Dedifferentiated amniotic fluid mesenchymal stem cell (primary cell): ENCODE data around the gene PRDM1.

Experiments
- DNase-seq: peaks from one replicate; pipeline ENCODE4 v3.0.0-alpha.2; 2016; ENCODE audit errors: extremely low spot score

PRDM1 gene

DNA sequence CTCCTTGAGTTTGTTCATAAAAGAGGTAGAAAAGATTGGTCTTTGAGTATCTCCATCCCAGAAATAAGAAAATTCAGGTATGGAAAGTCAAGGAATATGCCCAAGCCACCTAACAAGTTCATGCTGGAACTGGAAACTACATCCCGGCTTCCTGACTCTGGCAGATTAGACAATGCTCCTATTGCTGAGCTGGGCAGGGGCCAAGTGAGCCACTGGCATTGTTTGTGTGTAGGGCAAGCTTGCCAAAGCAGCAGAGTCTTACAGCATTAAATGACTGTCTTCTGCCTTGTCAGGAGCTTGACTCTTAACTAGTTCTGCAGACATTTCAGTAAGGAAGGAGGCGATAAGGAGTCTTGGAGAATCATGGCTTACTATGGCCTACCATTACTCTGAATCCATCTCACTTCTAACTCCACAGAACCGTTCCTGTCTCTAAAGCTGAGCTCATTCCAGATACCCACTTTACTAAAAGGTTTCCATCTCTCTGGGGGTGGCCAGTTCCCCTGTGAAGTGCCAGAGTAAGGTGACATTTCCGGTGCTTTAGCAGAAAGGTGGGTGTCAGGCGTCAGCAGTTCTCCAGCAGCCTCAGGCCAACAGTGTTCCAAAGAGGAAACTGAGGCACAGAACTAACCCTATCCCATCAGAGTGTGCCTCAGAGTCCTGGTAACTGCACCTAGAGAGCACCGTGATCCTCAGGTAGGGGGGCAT, 30.1 kb downstream of the PRDM1 start:
- no peak for DNase-seq

DNA sequence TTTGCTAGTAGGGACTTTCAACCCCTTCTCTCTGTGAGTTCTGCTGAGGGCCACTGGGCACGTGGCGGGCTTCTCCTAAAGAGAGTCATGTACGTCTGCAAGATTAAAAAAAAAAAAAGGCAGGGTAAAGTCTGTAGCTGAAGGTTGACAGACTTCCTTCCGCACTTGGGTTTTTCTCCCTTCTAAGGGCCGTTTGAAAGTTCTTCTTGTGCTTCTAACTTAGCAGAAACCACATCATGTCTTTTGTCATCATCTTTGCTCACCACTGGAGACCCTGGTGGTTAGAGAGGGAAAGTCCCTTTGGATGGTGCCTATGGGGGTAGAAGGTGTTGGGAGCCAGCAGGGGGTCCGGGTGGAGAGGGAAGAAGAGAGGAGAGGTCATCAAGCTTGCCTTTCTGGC, 31.4 kb downstream of the PRDM1 start:
- no peak for DNase-seq

DNA sequence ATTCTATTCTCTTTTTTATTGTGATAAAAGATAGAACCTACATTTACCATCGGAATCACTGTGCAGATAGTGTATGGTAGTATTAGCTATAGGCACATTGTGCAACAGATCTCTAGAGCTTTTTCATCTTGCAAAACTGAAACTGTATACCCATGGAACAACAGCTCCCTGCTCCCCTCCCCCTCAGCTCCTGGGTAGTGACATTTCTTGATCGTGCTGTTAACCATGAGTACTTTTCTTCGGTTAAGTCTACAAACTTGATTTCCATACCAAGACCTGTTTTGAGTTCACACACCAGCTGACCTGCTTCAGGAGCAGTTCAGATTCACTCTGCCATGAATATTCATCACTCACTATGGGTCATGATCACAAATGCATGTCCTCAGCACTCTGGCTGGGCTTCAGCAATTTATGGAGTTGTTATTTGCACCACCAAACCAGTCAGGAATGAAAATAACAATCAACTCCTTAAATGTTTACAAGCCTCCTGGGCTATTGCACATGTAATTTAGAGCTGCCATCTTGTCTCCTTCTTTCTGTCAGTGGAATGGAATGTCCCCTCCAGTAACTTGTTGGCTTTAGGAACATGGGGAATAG, 32.8 kb downstream of the PRDM1 start:
- DNase-seq = no peak

DNA sequence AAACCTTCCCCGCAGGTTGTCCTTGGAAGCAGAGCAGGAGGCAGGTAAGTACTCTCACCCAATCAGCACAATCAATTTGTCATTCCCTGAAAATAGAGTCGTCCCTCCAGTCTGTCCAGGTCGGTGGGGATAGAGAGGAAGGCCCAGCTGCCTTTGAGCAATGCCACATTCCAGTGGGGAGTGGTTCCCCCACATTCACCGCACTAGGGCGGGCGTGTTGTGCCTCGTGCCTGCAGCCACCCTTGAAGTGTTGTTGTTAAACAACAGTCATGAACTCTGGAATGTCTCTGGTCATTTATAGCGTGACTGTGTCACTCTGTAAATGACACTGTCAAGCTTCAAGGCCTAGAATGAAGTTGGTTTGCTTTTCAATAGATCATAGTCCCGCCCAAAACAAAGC, 33.4 kb downstream of the PRDM1 start:
- no peak for DNase-seq

DNA sequence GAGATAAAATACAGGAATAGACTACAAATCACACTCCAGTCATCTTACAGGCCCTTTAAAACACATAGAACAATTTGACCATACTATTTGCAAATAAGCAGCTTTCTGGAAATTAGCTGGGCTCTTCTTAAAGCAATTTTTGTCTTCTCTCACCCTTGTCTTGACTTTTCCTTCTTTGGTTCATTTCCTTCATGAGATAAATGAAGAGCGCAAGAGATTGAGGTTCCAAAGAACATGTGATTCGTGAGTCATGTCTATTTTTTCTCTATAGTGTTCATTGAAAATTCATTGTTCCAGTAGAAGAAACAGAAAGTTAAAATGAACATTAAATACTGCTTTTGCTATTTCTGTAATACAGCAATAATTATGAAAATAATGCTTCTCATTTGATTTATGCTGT, 33.9 kb downstream of the PRDM1 start:
- DNase-seq = no peak

DNA sequence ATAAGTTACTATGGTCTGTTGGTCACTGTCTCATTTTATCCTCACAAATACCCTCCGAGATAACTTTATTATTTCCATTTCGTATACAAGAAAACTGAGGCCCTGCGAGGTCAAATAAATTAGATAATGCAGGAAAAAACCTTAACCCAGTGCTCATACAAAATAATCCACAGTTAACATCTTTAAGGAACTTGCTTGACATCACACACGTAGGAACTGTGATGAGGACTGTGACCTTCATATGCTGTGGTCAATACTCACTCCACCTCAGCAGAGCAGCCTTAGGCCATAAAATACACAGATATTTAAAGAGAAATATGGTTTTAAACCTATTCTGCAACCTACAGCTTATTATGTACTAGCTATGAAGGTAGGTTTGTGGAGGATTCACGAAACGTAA, 34.3 kb downstream of the PRDM1 start:
- DNase-seq = no peak

DNA sequence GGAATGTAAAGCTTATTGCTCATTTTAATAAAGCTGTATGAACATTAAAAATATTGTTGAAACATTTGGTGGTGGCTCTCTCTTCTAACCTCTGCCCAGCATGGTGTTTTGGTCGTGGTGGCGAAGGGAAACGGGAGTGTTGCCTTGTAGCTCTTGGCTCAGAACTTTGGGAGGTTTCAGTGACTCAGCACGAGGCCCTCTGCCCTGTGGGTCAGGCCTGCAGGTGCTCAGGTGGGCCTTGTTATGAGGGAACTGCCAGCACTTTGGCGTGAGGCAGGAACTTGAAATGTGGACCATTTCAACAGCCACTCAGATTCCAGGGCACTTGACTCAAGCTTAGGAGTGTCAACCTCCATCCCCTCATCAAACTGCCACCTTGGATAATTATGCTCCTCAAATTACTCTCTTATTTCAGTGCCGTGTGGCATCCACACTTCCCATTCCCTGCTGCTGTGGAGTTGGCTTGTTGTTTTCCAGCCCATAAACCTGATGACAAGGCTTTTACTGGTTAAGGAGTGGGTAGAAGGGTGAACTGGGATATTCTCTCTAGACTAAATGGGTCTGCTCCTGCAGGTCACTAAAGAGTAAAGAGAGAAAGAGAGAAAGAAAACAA, 36.3 kb downstream of the PRDM1 start:
- DNase-seq = no peak

DNA sequence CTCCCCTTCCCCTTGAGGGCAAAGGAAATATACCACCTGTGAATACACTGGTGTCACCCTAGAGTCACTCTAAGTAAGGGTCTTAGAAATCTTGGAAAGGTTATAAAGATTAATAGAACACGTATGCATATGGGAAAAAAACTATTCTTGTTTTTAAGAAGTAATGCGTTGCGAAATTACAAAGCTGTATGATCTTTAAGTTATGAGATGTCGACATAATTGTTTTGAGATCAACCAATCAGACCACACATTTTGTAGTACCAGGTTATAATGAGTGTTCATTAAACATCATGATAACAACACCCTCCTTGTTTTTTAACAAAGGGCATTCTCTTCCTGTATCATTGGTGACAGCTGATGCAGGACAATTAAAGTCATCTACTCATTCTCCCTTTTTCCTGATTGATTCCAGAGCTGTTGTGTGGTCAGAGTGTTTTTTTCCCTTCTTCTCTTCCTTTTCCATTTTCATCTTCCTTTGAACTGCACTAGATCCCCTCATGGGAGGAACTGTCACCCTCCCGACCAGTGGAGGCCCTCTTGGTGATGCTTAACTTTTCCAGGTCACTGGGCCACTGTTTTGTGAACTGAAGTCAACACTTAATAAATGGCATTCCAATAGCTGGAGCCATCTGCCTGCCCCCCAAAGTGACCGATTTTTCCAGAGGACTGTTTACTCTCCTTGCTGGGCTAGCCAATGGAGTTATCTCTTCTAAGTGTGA, 37.0 kb downstream of the PRDM1 start:
- no peak for DNase-seq

DNA sequence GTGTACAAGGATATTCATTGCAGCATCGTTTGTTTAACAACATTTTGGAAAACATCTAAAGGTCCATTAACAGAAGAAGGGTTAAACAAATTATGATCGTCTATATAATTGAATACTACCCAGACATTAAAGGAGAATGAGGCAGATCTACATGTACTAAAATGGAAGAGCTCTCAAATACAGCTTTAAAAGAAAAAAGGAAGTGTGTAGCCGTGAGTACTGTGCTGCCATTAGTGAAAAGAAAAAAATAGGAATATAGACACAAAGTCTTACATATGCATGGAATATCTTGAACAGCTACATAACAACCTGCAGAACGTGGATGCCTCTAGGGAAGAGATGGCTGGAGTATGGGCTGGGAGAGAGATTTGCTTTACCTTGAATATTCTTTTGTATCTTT, 37.9 kb downstream of the PRDM1 start:
- DNase-seq = no peak

DNA sequence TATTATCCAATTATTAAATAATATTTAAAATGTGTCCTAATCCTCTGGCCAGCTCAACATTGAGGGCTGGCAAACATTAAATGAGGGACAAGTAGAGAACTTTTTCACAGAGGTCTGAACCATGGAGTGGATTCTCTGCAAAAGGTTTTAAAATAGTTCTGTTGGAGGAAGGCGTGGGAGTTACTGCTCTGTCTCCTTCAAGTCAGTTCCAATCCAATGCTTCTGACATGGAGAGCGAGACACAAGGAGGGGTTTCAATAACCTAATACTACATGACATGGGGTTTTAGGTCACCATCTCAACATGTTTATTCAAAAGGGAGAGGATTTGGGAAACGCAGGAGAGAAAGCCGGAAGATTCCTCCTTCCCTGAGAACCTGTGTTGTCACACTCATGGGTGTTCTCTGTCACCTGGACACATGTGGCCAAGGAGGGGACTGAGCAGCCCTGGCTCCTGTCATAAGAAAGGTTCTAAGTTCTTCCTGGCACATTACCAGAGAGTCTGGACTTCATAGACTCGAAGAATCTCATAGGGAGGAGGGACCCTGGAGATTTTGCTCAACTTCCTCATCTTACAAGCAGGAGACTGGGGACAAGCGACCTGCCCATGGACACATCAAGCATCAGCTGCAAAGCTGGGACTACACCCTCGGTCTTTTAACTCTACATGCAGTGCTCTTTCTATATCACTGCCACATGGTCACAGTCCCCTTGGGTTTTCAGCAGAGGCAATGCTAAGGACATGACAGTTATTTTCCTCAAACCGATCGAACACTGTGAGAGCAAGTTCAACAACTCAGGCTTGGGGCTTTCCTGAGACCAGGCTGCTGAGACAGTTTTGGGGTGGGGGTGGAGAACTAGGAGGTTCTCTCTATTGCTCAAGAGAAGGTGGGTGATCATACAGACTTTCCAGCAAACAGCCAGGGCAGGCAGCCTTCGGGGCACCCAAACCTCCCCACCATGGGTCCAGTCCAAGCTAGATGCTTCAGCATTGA, 38.6 kb downstream of the PRDM1 start:
- DNase-seq = no peak

DNA sequence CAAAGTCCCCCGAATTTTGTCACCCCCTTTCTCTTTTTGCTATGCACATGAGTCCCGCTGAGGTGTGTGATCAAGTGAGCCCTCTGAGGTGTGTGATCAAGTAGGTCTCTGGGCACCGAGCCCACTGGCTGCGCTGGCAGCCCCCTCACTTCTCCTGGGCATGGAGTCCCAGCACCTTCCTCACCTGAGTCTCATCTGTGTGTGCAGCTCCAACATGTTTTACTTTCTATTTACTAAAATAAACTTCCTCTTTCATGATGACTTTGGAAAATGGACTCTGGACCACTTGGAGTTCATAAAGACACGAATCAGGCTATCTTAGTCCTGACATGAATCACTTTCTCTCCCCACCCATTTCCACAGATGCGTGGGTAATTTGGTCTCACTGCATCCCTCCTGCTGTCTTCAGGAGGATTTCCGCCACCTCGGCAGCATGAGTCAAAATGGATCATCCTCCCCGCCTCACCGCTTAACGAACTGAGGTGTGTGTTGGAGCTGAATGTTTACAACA, 39.8 kb downstream of the PRDM1 start:
- no peak for DNase-seq

DNA sequence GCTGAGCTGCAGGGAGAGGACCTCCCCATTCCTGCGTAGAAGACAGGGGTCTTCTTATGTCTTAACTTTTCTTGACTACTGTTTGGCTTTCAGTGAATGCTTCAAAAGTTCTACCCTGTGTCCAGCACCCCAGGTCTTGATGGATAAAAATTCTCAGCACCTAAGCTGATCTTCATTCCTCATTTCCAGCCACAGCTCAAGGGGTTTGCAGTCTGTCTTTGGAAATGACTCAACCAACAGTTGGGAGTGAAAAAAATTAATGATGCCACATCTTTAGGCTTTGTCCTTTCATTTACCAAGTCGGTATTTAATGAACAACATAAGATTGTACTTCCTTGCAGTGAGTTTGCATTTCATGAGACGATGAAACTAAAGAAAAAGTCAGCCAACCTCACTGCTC, 40.3 kb downstream of the PRDM1 start:
- no peak for DNase-seq

DNA sequence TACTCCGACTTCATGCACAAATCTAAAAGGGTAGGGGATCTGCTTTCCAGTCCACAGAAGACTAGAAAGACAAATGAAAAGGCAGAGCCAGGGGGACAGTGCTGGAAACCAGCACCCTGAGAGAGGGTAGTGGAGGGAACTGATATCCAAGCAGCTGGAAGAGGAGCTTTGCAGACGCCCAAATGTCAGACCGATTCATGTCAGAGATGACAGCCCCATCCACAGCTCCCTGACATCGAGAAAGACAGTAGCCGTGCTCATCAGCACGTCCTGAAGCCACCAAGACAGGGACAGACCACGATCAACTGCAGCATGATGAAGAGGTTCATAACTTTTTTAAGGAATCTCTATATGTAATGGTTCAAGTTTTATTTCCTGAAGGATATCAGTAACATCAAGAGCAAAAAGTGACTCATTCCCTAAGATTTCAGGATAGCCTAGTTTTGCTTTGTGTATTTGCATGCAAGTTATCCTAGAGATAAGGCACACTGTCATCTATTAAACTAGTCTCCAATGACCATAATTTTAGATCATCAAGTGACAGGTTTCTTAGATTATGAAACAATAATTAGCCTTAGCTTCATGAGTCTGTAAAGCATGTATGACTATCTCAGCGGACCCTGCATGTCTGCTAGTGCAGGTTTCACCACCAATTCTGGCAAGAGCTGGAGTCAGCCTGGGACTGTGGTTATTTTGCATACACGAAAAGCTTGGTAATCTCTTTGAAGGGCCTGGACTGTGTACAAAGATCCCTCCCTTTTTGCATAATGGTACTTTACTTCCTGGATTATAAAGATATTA, 43.0 kb downstream of the PRDM1 start:
- peak; percentile 88 for DNase-seq

DNA sequence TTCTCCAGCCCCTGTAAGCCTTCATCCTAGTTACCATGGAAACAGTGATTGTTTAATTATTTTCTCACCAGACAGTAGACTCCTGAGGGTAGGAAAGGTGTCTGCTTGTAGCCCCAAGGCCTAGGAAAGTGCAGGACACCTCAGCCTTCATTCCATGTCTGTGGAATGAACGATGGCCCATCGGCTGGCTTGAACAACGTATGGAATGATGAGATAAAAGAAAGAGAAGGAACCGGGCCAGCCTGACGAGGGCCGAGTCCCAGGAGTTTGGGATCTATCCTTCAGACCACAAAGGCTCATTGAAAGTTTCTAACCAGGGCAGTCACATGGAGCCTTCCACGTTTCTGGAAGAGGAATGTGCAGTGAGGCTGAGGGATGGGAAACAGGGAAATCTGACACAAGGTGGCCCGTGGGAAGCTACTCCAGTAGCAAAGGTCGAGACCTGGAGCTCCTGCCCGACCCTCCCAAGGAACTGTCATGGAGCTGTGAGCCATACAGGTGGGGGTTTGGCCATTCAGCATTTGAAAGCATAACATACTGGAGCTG, 46.1 kb downstream of the PRDM1 start:
- no peak for DNase-seq

DNA sequence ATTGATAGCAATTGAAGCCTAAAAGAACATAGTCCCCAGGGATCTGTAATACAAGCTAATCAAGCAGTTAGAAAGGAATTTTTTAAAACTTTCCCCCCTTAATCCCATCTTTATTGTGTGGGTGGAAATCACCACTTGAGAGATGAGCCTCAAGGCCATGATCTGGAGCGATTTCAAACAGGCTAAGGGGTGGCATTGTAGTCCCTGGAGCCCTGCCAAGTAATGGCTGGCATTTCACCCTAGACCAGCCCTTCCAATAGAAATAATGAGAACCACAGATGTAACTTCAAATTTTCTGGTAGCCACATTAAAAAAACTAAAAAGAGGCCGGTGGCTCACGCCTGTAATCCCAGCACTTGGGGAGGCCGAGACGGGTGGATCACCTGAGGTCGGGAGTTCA, 46.9 kb downstream of the PRDM1 start:
- no peak for DNase-seq

DNA sequence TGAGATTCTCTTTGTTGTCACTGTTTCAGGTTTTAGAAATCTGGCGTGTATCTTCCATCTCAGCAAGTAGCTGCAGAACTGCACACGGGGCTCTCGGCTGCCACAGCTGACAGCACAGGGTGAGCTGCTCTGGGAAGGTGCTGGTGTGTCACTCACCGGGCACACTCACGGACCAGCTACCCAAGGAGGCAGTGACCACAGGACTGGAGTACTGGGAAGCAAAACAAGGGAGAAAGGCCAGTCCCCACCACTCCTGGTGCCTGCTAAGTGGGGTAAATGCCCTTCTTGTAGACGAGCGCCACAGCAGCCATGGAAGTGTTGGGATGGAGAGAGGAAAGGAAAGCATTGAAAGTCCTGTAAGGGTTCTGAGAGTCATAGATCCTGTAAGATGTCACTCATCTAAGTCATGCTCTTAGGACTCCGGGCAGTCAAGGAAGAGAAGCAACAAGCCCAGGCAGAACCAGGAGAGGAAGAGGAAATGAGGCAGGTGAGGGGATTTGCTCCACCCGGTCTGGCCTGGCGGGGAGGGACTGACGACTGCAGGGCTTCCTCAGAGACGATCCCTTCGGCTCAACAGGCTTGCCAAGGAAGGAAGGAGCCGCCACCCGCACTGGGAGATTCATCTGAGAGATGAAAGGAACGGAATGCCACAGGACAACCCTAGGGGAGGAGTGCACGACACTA, 48.1 kb downstream of the PRDM1 start:
- no peak for DNase-seq

DNA sequence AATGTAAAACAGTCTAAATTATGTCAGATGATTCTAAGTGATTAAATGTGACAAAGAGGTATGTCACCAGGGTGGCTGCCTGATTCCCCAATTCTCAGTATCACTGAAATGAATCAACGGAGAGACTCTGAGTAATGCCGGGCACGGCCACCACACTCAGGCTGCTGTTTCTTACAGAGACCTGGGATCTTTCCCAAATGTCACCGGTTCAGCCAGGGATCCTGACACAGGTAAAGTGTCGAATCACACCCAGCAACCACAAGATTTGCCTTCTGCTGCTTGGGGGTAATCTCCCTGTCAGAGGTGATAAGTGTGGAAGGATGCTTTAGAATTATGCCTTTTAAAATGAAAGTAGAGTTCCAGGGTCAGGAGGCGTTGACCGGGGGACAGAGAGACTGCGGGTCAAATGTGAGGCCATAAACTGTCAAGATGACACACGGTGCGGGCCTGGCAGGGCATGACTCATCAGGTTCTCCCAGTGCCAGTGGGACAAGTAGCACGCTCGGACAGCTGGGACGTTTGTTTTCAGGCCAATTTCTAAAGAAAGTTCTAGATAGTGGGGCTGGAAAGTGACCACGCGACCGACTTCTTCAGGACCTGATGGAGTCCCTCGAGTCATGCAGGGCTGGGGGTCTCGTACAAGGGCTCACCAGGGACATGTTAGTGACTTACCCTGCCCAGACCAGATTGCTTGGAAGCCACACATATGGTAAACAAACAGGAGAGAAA, 48.9 kb downstream of the PRDM1 start:
- no peak for DNase-seq

DNA sequence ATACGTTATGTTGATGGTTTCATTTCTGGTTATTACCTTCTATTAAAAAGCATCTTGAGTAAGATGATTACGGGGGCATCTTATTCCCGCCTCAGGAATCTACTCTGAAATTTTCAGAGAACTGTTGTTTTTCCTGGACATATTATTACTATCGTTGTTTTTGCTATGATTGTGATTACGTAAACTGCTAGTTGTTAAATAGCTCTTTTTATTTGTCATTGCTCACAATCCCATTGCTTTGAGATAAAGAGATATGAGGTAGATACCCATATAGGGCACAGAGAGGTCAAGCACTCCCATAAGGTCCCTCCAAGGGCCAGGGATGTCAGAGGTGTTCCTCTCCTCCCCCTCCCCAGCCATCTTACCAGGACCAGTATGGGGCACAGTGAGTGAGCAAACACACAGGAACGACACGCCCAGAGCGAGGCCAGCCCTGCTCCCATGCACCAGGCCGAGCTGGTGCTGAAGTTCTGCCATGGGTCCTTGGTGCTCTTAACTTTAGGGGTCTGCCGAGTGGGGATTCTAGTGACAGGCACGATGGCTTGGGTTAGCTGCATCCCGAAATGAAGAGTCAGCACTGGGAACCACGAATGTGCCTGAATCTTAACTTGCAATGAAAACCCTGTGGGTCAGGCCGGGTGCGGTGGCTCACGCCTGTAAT, 49.9 kb downstream of the PRDM1 start:
- no peak for DNase-seq
